Right renal cortex interstitium (tissue), 3 donors: ENCODE measurements around the gene KRTAP5-6. TPM values are rescaled to one million over a fixed set of nuclear protein-coding genes. Genes with fewer than 3 reads are reported as not detected.
"Not testable (repeated sequence)": the region's sequence is repeated elsewhere in the genome, so short reads cannot be mapped to it uniquely, and the experiment has no call there.

ENCODE experiments used
- DNase-seq, 3 donors: peaks; one replicate each; pipeline ENCODE4 v3.0.0-alpha.2; 2013; ENCODE audit warnings: low read depth in 3 of 3, low spot score in 2 of 3
- polyA plus RNA-seq, 3 donors: library from polyadenylated mRNA; unstranded; fragments of 120-200 nt; gene quantifications; one replicate each; pipeline ENCODE4 v1.2.1, GENCODE V29; 2013; ENCODE audit not compliant: insufficient read length in 3 of 3

Gene KRTAP5-6
- polyA plus RNA-seq, 3 donors = not detected

DNA sequence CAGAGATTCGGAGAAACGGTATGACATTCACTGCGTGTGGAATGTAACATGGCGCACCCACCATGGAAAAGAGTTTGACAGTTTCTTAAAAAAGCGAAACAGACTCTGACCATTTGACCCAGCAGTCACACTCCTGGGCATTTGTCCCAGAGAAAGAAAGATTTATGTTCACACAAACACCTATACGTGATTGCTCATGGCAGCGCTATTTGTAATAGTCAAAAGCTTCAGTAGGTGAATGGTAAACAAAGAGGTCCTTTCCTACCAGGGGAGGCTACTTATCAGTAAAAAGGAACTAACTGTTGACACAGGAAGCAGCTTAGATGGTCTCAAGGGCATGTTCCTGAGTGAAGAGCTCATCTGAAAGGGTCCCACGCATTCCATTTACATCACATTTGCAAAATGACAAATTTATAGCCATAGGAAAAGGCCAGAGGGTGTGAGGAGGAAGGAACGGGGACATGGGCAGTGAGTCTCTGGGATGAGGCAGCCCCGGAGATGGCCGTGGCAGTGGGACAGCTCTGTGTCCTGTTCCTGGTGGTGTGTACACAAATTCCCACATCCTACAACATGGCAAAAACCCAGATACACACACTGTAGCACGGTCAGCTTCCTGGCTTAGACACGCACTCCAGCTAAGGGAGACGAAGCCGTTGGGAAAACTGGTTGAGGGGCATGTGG is 14.6 kb upstream of the KRTAP5-6 start:
- DNase-seq = no peak

GRCh38 chr11:1683216-1683615 is 13.8 kb upstream of the KRTAP5-6 start:
- not testable (repeated sequence) for DNase-seq

GRCh38 chr11:1683904-1684572 is 13.0 kb upstream of the KRTAP5-6 start:
- not testable (repeated sequence) for DNase-seq

GRCh38 chr11:1684886-1685874 is 11.8 kb upstream of the KRTAP5-6 start:
- not testable (repeated sequence) for DNase-seq

DNA sequence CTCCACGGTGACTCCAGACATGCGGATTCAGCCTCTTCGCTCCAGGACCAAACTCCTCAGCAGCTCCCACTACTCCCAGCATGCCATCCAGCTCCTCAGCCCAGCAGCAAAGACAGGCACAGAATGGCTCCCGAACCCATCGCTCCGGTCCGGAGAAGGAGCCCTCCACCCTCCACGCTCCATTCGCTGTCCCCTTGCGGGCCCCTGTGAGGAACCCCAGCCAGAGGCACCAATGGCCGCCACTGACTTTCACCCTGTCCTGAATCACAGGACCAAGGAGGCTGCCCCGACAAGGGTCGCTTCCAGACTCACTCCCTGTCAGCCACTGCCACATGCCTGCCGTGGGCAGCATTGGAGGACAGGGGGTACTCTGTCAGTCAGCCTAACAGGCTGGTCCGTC is 10.8 kb upstream of the KRTAP5-6 start:
- not testable (repeated sequence) for DNase-seq

GRCh38 chr11:1688336-1688947 is 8.6 kb upstream of the KRTAP5-6 start:
- not testable (repeated sequence) for DNase-seq

DNA sequence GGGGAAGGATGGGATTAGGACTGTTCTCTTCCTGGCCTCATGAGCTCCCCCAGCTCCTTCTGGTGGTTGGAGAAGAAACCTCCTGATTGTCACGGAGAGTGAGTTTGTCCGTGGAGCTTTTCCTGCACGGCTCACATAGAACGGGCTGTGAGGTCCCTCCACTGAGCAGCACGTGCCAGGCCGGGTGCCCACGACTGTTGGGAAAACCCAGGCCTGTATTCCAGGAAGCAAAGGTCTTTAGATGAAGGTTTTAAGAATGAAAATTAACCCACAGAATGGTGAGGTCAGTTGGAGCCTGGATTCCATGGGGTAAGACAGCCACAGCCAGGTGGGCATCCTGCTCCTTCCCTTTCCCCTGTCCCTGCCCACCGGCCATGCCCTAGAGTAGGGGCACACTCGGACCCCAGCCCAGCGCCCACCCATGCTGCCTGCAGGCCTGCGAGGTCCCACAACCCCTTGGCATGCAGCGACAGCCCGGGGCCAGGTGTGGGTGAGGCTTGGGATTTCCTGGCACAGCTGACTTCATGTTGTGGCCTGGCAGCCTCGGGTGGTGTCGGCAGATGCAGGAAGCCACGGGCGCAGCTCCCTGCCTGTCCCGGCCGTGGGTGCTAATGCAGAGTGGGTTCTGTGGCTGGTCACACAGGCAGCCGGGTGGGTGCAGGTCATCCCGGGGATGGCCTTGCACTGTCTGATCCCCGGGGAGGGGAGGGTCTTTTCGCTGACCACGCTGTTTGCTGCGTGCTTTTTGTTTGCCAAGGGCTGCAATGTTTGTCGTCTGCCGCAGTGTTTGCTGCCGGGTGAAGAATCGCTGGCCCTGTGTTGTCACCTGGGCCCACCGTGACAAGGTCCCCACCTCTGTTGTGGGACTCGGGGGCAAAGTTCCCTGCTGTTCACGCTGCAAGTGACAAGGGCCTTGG is 7.5 kb upstream of the KRTAP5-6 start:
- DNase-seq = not testable (repeated sequence)

GRCh38 chr11:1690167-1691025 is 6.6 kb upstream of the KRTAP5-6 start:
- no peak for DNase-seq

- no peak for DNase-seq
Measured at GRCh38 chr11:1691026-1691877, 5.7 kb upstream of the KRTAP5-6 start.

- DNase-seq = no peak
Measured at GRCh38 chr11:1691878-1692707, 4.9 kb upstream of the KRTAP5-6 start.

DNA sequence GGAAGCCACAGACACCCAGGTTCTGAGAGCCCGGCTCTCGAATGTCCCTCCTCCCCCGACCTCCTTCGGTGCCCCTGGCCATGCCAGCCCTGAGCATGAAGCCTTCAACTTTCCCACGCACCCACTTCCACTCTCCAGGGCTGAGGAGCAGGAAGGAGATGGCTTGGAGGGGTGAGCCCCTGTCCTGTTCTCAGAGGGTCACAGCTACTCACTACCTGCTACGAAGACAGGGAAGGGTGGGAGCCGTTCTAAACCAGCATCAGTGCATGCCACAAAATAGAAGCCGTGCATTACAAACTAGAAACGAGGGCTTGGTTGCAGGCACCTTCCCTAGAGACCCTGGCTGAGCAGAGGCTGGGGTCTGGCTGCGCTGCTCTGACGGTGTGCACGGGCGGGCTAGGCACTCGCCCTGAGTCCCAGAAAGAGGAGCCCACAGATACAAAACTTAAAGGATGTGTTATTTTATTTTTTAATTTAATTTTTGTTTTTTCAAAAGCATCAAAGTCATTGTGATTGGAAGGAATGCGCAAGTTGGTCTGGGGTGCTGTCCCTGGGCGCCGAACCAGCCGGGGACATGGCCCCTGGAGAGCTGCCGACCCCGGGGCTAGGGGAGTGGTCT is 4.2 kb upstream of the KRTAP5-6 start:
- no peak for DNase-seq

DNA sequence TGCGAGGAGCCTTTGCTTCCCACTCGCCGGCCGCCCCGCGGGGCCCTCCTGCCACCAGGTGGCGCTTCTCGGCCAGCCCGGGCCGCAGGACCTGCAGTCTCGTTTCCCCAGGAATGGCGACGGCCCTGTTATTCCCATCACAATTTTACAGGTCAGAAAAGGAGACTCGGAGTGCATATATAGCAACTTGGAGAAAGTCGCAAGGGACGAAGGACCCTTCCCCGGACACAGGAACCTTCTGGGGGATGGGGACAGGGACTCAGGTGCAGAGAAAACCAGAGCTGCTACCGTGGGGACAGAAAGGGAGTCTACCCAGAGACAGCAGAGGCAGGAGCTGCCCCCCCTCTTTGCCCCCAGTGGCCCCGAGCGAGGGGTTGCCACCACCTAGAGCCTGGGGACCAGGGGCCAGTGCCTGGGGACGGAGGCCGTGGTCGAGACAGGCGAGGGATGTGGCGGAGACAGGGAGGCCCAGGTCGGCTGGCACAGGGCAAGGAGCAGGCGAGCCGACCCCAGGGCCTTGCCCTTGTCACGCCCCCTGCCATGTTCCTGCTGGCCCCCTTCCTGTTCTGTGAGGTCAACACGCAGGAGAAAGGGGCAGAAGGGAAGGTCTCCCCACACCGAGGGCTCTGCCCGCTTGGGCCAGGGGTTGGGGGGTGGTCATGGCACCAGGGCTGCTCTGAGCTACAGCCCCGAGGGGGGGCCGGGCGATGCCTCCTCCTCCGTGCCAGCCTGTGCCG is 3.5 kb upstream of the KRTAP5-6 start:
- peak; percentile 61 to 68 (median 67) for DNase-seq

DNA sequence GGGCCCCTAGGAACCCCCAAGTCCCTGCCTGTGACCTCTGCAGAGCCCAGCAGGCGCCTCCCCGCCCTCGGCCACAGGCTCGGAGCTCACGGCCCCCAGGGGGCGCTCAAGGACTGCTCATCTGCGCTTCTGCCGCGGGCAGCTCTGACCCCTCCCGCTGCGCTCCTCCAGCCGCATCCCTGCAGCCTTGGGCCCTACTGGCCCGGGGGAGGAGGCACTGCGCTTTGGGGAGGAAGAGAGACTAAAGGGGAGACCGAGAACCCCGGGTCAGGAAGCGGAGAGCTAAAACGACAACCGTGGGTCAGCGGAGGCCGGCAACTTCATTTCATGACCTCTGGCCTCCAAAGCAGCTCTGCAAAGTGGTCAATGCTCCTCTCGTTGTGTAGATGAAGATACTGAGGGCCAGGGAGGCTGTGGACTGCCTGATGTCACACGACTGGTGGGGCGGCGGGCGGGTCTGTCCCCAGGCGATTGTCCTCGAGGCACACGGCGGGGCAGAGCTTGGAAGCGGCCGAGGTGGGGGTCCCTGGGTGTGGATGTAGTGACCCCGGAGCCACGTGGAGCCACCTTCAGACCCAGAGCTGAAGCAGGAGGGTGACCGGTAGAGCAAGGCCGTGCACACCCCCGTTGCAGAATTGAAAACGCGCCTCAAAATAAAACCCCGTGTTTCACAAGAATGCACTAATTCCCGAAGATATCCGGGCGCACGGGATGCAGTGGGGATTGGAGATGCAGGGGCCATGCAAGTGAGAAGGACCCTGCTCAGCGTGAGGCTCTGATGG is 2.7 kb upstream of the KRTAP5-6 start:
- peak; percentile 67 to 74 (median 71) for DNase-seq

DNA sequence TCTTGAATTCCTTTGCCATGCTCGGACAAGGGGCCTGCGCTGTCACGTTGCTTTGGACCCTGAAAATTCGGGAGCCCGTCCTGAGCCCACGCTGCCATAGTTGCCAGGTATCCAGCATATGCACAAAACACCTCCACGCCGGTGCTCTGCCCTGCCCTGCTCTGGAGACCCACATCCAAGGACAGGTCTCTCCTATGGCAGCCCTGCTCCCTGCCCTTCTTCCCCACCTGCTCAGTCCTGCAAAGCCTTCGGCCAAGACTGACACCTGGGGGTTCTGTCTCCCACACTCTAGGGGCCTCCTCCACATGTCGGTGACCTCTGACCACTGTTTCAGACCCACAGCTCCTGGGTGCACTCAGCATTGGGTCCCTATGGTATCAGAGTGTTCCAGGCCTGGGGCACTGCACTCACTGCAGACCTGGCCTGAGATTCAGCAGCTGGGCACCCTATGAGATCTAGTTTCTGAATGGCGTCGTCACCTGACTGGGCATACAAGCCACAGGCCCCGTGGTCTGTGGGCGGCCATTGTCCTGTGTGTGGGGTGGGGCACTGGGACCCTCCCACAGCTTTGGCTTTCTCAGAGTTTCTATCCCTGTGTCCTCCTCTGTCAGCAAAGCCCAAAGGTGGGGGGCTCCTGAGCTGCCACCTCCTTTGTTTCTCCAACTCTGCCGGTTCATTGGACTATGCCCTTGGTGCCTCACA is 2.0 kb upstream of the KRTAP5-6 start:
- DNase-seq = no peak
